Measurements from ENCODE around the gene MGAT3. TPM values are rescaled to one million over a fixed set of nuclear protein-coding genes. Genes with fewer than 3 reads are reported as not detected.

Gene MGAT3
- total RNA-seq, 2 experiments from 2014 or later: 0.17 TPM; not detected in 1

- no peaks in the 10 kb centered on the region for H3K4me1 Mint-ChIP-seq (ENCODE audit: low read depth)
- H3K9me3 ChIP-seq (ENCODE audit: control insufficient read depth in 1 of 2, insufficient read depth in 1 of 2, low read length in 2 of 2): no peaks in the 10 kb centered on the region
- H3K36me3 Mint-ChIP-seq (ENCODE audit: low read depth): peaks cover 77% of the 10 kb centered on the region
- DNase-seq: no peak
- H3K36me3 ChIP-seq (ENCODE audit: insufficient read depth, low read length): peaks cover 81% of the 10 kb centered on the region
- TF ChIP-seq, protein P1, sequence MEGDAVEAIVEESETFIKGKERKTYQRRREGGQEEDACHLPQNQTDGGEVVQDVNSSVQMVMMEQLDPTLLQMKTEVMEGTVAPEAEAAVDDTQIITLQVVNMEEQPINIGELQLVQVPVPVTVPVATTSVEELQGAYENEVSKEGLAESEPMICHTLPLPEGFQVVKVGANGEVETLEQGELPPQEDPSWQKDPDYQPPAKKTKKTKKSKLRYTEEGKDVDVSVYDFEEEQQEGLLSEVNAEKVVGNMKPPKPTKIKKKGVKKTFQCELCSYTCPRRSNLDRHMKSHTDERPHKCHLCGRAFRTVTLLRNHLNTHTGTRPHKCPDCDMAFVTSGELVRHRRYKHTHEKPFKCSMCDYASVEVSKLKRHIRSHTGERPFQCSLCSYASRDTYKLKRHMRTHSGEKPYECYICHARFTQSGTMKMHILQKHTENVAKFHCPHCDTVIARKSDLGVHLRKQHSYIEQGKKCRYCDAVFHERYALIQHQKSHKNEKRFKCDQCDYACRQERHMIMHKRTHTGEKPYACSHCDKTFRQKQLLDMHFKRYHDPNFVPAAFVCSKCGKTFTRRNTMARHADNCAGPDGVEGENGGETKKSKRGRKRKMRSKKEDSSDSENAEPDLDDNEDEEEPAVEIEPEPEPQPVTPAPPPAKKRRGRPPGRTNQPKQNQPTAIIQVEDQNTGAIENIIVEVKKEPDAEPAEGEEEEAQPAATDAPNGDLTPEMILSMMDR (IDR thresholded peaks at IDR 0.05): no peak
- H3K4me3 ChIP-seq (ENCODE audit: low read length): no peak overlapping the region
- no peak overlapping the region for H3K4me3 Mint-ChIP-seq
- H3K27ac Mint-ChIP-seq: no peak overlapping the region
- ChIA-PET POLR2A (no interaction called here), CTCF (no interaction called here)
- no peaks in the 10 kb centered on the region for H3K27me3 Mint-ChIP-seq
- no peak overlapping the region for H3K27ac ChIP-seq (ENCODE audit: low read depth in 1 of 2, low read length in 2 of 2)
- H3K27me3 ChIP-seq (ENCODE audit: control insufficient read depth in 1 of 2, insufficient read depth in 2 of 2, low read length in 2 of 2): no peaks in the 10 kb centered on the region
- H3K4me1 ChIP-seq (ENCODE audit: insufficient read depth, low read length): no peaks in the 10 kb centered on the region
- no peaks in the 10 kb centered on the region for H3K9me3 Mint-ChIP-seq
- intact Hi-C loops (cut with DNase I, micrococcal nuclease): no loop called here
- ATAC-seq (ENCODE audit: poor library complexity): no peak
Measured at GRCh38 chr22:39422101-39422500, 34.7 kb upstream of the MGAT3 start.

DNA sequence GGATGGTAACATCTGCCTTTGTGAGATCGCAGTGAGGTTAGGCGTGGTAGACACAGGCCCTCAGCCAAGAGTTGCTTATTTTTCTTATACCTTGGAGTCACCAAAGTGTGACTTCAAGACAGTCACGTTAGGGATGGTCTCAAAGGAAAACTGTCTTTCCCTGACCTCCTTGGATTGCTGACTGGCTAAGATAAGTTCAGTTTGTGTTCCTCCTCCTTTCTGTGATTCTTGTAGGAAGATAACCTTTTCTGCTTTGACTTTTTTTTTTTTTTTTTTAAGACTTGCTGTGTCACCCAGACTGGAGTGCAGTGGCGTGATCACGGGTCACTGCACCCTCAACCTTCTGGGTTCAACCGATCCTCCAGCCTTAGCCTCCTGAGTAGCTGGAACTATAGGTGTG, 34.1 kb upstream of the MGAT3 start:
- H3K27me3 ChIP-seq (ENCODE audit: control insufficient read depth in 1 of 2, insufficient read depth in 2 of 2, low read length in 2 of 2): no peaks in the 10 kb centered on the region
- CTCF ChIA-PET: no interaction called here
- H3K27ac ChIP-seq (ENCODE audit: low read depth in 1 of 2, low read length in 2 of 2): no peak overlapping the region
- H3K4me1 ChIP-seq (ENCODE audit: insufficient read depth, low read length): no peaks in the 10 kb centered on the region
- Mint-ChIP-seq H3K27me3 (no peaks in the 10 kb centered on the region), H3K9me3 (no peaks in the 10 kb centered on the region), H3K36me3 (ENCODE audit: low read depth) (peaks cover 83% of the 10 kb centered on the region), H3K27ac (no peak overlapping the region), H3K4me3 (no peak overlapping the region), H3K4me1 (ENCODE audit: low read depth) (no peaks in the 10 kb centered on the region)
- intact Hi-C loops (cut with DNase I, micrococcal nuclease): no loop called here
- H3K36me3 ChIP-seq (ENCODE audit: insufficient read depth, low read length): peaks cover 81% of the 10 kb centered on the region
- H3K4me3 ChIP-seq (ENCODE audit: low read length): no peak overlapping the region
- POLR2A ChIA-PET: no interaction called here
- TF ChIP-seq, protein P1 (IDR thresholded peaks at IDR 0.05): no peak
- H3K9me3 ChIP-seq (ENCODE audit: control insufficient read depth in 1 of 2, insufficient read depth in 1 of 2, low read length in 2 of 2): no peaks in the 10 kb centered on the region
- DNase-seq (no peak), ATAC-seq (ENCODE audit: poor library complexity) (no peak)

- Histone ChIP-seq H3K4me3 (ENCODE audit: low read length) (no peak overlapping the region), H3K4me1 (ENCODE audit: insufficient read depth, low read length) (no peaks in the 10 kb centered on the region), H3K27me3 (ENCODE audit: control insufficient read depth in 1 of 2, insufficient read depth in 2 of 2, low read length in 2 of 2) (no peaks in the 10 kb centered on the region), H3K36me3 (ENCODE audit: insufficient read depth, low read length) (peaks cover 81% of the 10 kb centered on the region), H3K9me3 (ENCODE audit: control insufficient read depth in 1 of 2, insufficient read depth in 1 of 2, low read length in 2 of 2) (no peaks in the 10 kb centered on the region), H3K27ac (ENCODE audit: low read depth in 1 of 2, low read length in 2 of 2) (no peak overlapping the region)
- no peak for ATAC-seq (ENCODE audit: poor library complexity)
- intact Hi-C loops (cut with DNase I, micrococcal nuclease): no loop called here
- H3K27ac Mint-ChIP-seq: no peak overlapping the region
- ChIA-PET CTCF (no interaction called here), POLR2A (interaction anchor here (0.9 kb wide), 1 partner anchor 24 kb away, joined by 3 read pairs; the partner anchor contains the start of gene TAB1)
- no peaks in the 10 kb centered on the region for H3K27me3 Mint-ChIP-seq
- peaks cover 77% of the 10 kb centered on the region for H3K36me3 Mint-ChIP-seq (ENCODE audit: low read depth)
- no peaks in the 10 kb centered on the region for H3K4me1 Mint-ChIP-seq (ENCODE audit: low read depth)
- no peak for DNase-seq
- H3K9me3 Mint-ChIP-seq: no peaks in the 10 kb centered on the region
- TF ChIP-seq, protein P1 (IDR thresholded peaks at IDR 0.05): no peak
- H3K4me3 Mint-ChIP-seq: no peak overlapping the region
Measured at GRCh38 chr22:39423976-39424375, 32.8 kb upstream of the MGAT3 start.
